ENCODE data around the gene FKBP15. TPM values are rescaled to one million over a fixed set of nuclear protein-coding genes. Genes with fewer than 3 reads are reported as not detected.

FKBP15 gene
- total and polyA plus RNA-seq, 2 of the 4 experiments (the other 2 are of a cell fraction), result 20.4 to 25.5 TPM

GRCh38 chr9:113227436-113227835 lies 6.4 kb upstream of the FKBP15 start:
- no peak overlapping the region for H2BK5ac ChIP-seq (ENCODE audit: low read depth, low read length, poor library complexity, severe bottlenecking)
- ChIA-PET POLR2A (ENCODE audit: unreplicated experiment) (no interaction called here), CTCF (no interaction called here)
- peaks cover 12% of the 10 kb centered on the region for H3K4me1 ChIP-seq (ENCODE audit: control insufficient read depth, insufficient read depth, low read length)
- H3K36me3 ChIP-seq (ENCODE audit: control insufficient read depth, insufficient read depth, low read length), result peaks cover 2% of the 10 kb centered on the region
- H4K8ac ChIP-seq (ENCODE audit: low read depth in 2 of 2, low read length in 2 of 2), result no peak overlapping the region
- WGBS, 2 experiments (ENCODE audit: extremely low coverage in 2 of 2, insufficient read length in 1 of 2), result no CpG with 5 or more reads among the region's 1 CpG
- no peak overlapping the region for H2AFZ ChIP-seq (replicated peaks; ENCODE audit: low read length, poor library complexity)
- no peak overlapping the region for H3K4ac ChIP-seq (ENCODE audit: low read depth, low read length)
- no peak overlapping the region for H3K56ac ChIP-seq (ENCODE audit: extremely low read depth, insufficient read depth, low read length)
- in situ Hi-C loops (cut with MboI; ENCODE audit: low sequenced_read_pairs), result no loop called here
- DNase-seq (no peak), ATAC-seq (ENCODE audit: low read depth) (no peak)
- peaks cover 40 to 69% of the 10 kb centered on the region in 2 experiments for H3K79me1 ChIP-seq (ENCODE audit: low read depth in 1 of 2, low read length in 2 of 2)
- TF ChIP-seq ELK1 (IDR thresholded peaks at IDR 0.05; ENCODE audit: borderline replicate concordance, low read depth, low read length) (no peak), MAZ (IDR thresholded peaks at IDR 0.05; ENCODE audit: borderline replicate concordance, low read depth, low read length) (no peak), USF2 (IDR thresholded peaks at IDR 0.05; ENCODE audit: low read depth, low read length) (no peak), MXI1 (IDR thresholded peaks at IDR 0.05; ENCODE audit: borderline replicate concordance, low read depth, low read length) (no peak), RCOR1 (IDR thresholded peaks at IDR 0.05; ENCODE audit: insufficient replicate concordance, low read length) (no peak), RFX5 (IDR thresholded peaks at IDR 0.05; ENCODE audit: low read depth, low read length) (no peak), SMC3 (IDR thresholded peaks at IDR 0.05; ENCODE audit: low read depth, low read length) (no peak), CTCF (conservative IDR thresholded peaks at IDR 0.05; ENCODE audit: low read depth, low read length) (no peak), FOS (IDR thresholded peaks at IDR 0.05; ENCODE audit: low read depth, low read length) (no peak), MAFK (IDR thresholded peaks at IDR 0.05; ENCODE audit: low read depth, low read length) (no peak), RAD21 (IDR thresholded peaks at IDR 0.05; ENCODE audit: low read length) (no peak), BHLHE40 (IDR thresholded peaks at IDR 0.05; ENCODE audit: low read depth, low read length) (no peak), POLR2A (IDR thresholded peaks at IDR 0.05; ENCODE audit: low read depth, low read length) (no peak), CEBPB (IDR thresholded peaks at IDR 0.05; ENCODE audit: low read depth, low read length) (no peak), CHD1 (IDR thresholded peaks at IDR 0.05; ENCODE audit: low read depth, low read length) (no peak), NFE2L2 (IDR thresholded peaks at IDR 0.05; ENCODE audit: low read depth, low read length) (no peak)
- peaks cover 12% of the 10 kb centered on the region for H4K20me1 ChIP-seq (ENCODE audit: insufficient read depth, low read length)
- H4K91ac ChIP-seq (ENCODE audit: insufficient read depth, low read depth, low read length), result no peak overlapping the region
- no peaks in the 10 kb centered on the region for H3K9me3 ChIP-seq (ENCODE audit: control insufficient read depth, insufficient read depth, low read length)
- no peak overlapping the region for H2BK120ac ChIP-seq (ENCODE audit: low read depth, low read length)
- no peak overlapping the region for H2AK9ac ChIP-seq (replicated peaks; ENCODE audit: low read depth, low read length, poor library complexity)
- no peak overlapping the region for H3K14ac ChIP-seq (replicated peaks; ENCODE audit: low read depth, low read length)
- H3K4me2 ChIP-seq (ENCODE audit: low read depth, low read length), result no peak overlapping the region
- no peak overlapping the region for H2AK5ac ChIP-seq (ENCODE audit: low read depth, low read length)
- no peak overlapping the region for H2BK20ac ChIP-seq (ENCODE audit: low read depth, low read length)
- no peak overlapping the region for H3K23ac ChIP-seq (ENCODE audit: low read depth, low read length)
- no peak overlapping the region for H3K9ac ChIP-seq (ENCODE audit: low read depth, low read length)
- dilution Hi-C loops (cut with HindIII; ENCODE audit: low sequenced_read_pairs, unreplicated experiment), result no loop called here
- H3K27me3 ChIP-seq (ENCODE audit: control insufficient read depth, insufficient read depth, low read length), result no peaks in the 10 kb centered on the region
- no peak overlapping the region for H2BK15ac ChIP-seq (ENCODE audit: low read depth, low read length)
- intact Hi-C loops (cut with micrococcal nuclease), result no loop called here
- H3K18ac ChIP-seq (ENCODE audit: low read depth, low read length), result no peak overlapping the region
- BruUV-seq (replicated peaks), result no TSS peak
- H3K27ac ChIP-seq (ENCODE audit: insufficient read depth, low read length), result no peak overlapping the region
- peaks cover 7% of the 10 kb centered on the region; the same call in 1 of the 2 replicates for H3K9me1 ChIP-seq (ENCODE audit: insufficient read depth, low read length)
- H4K5ac ChIP-seq (ENCODE audit: low read depth, low read length), result no peak overlapping the region
- no peak overlapping the region for H3K4me3 ChIP-seq (ENCODE audit: insufficient read depth, low read depth, low read length)

All from IMR-90 (cell line).